ENCODE data around the gene RHOU.
"Not testable (repeated sequence)": the region's sequence is repeated elsewhere in the genome, so short reads cannot be mapped to it uniquely, and the experiment has no call there.

The RHOU gene

GRCh38 chr1:228734881-228735801 lies at the start of gene RHOU:
Gene RHOU (plus strand): TSS chr1:228735479. CDS start chr1:228735743, 264 bp downstream.
- DNase-seq: peak; percentile 24 to 60

- no peak for DNase-seq
These were observed 47.7 kb upstream of the RHOU start for GRCh38 chr1:228687587-228687986.

GRCh38 chr1:228689255-228689654 lies 46.0 kb upstream of the RHOU start:
- no peak for DNase-seq

- no peak for DNase-seq
These were observed 44.1 kb upstream of the RHOU start for GRCh38 chr1:228691211-228691610.

- DNase-seq: peak in 1 of 2 experiments; percentile 19
These were observed 43.4 kb upstream of the RHOU start for GRCh38 chr1:228691926-228692325.

GRCh38 chr1:228694447-228694846 lies 40.8 kb upstream of the RHOU start:
- not testable (repeated sequence) for DNase-seq

GRCh38 chr1:228695015-228695955 lies 40.0 kb upstream of the RHOU start:
- DNase-seq: no peak

- no peak for DNase-seq
These were observed 37.9 kb upstream of the RHOU start for GRCh38 chr1:228697207-228698016.

- DNase-seq: no peak
These were observed 37.3 kb upstream of the RHOU start for GRCh38 chr1:228698017-228698329.

- no peak for DNase-seq
These were observed 32.8 kb upstream of the RHOU start for GRCh38 chr1:228702433-228702832.

- DNase-seq: no peak
These were observed 29.0 kb upstream of the RHOU start for GRCh38 chr1:228706305-228706704.

- DNase-seq: no peak
These were observed 18.2 kb upstream of the RHOU start for GRCh38 chr1:228717081-228717480.

GRCh38 chr1:228721407-228721806 lies 13.9 kb upstream of the RHOU start:
- no peak for DNase-seq

GRCh38 chr1:228723287-228723686 lies 12.0 kb upstream of the RHOU start:
- DNase-seq: no peak

GRCh38 chr1:228723921-228724320 lies 11.4 kb upstream of the RHOU start:
- no peak for DNase-seq

GRCh38 chr1:228725178-228725577 lies 10.1 kb upstream of the RHOU start:
- no peak for DNase-seq

- DNase-seq: no peak
These were observed 7.6 kb upstream of the RHOU start for GRCh38 chr1:228727681-228728171.

- no peak for DNase-seq
These were observed 2.9 kb upstream of the RHOU start for GRCh38 chr1:228732426-228732825.

GRCh38 chr1:228733576-228733975 lies 1.7 kb upstream of the RHOU start:
- no peak for DNase-seq

- DNase-seq: no peak
These were observed 750 bp downstream of the RHOU start for GRCh38 chr1:228735871-228736586.

- DNase-seq: no peak
These were observed 1.7 kb downstream of the RHOU start for GRCh38 chr1:228736844-228737445.
